Activated naive CD8-positive, alpha-beta T cell treated with anti-CD3 and anti-CD28 coated beads, Interleukin-2, amount 50 U/mL, for 24 hours (primary cell): ENCODE measurements around the gene SERGEF.

Experiments used
- ATAC-seq: fragments of 150-1000 bp; cut with Tn5 transposase; one replicate; pipeline ENCODE4 v1.10.0; 2021
- DNase-seq: peaks from one replicate; pipeline ENCODE4 v3.0.0; 2021
- H3K27ac Mint-ChIP-seq: one replicate; pipeline ENCODE4 v1.8.0; 2021; ENCODE audit warnings: mild to moderate bottlenecking, mixed read lengths
- H3K27me3 Mint-ChIP-seq: one replicate; pipeline ENCODE4 v1.8.0; 2021; ENCODE audit warnings: mixed read lengths
- H3K36me3 Mint-ChIP-seq: one replicate; pipeline ENCODE4 v1.8.0; 2021; ENCODE audit warnings: low read depth, mixed read lengths
- H3K4me1 Mint-ChIP-seq: one replicate; pipeline ENCODE4 v1.8.0; 2021; ENCODE audit warnings: mixed read lengths
- H3K4me3 Mint-ChIP-seq: one replicate; pipeline ENCODE4 v1.8.0; 2021; ENCODE audit warnings: mild to moderate bottlenecking, moderate library complexity, mixed read lengths
- H3K9me3 Mint-ChIP-seq: one replicate; pipeline ENCODE4 v1.8.0; 2021; ENCODE audit warnings: mixed read lengths

Gene SERGEF

GRCh38 chr11:17774232-17775034 lies 238.4 kb downstream of the SERGEF start:
- no peak overlapping the region for H3K27ac Mint-ChIP-seq
- no peak overlapping the region for H3K4me3 Mint-ChIP-seq
- ATAC-seq (no peak), DNase-seq (no peak)
- no peaks in the 10 kb centered on the region for H3K4me1 Mint-ChIP-seq
- H3K27me3 Mint-ChIP-seq, result no peaks in the 10 kb centered on the region
- no peaks in the 10 kb centered on the region for H3K9me3 Mint-ChIP-seq
- no peaks in the 10 kb centered on the region for H3K36me3 Mint-ChIP-seq

- no peak overlapping the region for H3K27ac Mint-ChIP-seq
- ATAC-seq (no peak), DNase-seq (no peak)
- no peaks in the 10 kb centered on the region for H3K4me1 Mint-ChIP-seq
- H3K27me3 Mint-ChIP-seq, result no peaks in the 10 kb centered on the region
- H3K4me3 Mint-ChIP-seq, result no peak overlapping the region
- H3K36me3 Mint-ChIP-seq, result no peaks in the 10 kb centered on the region
- H3K9me3 Mint-ChIP-seq, result no peaks in the 10 kb centered on the region
Observed at GRCh38 chr11:17773674-17774073, 239.2 kb downstream of the SERGEF start.

- H3K4me3 Mint-ChIP-seq, result no peak overlapping the region
- no peak for ATAC-seq
- DNase-seq, result no peak
- H3K27me3 Mint-ChIP-seq, result no peaks in the 10 kb centered on the region
- H3K9me3 Mint-ChIP-seq, result no peaks in the 10 kb centered on the region
- H3K4me1 Mint-ChIP-seq, result no peaks in the 10 kb centered on the region
- no peaks in the 10 kb centered on the region for H3K36me3 Mint-ChIP-seq
- H3K27ac Mint-ChIP-seq, result no peak overlapping the region
Observed at GRCh38 chr11:17772704-17773600, 239.9 kb downstream of the SERGEF start.

DNA sequence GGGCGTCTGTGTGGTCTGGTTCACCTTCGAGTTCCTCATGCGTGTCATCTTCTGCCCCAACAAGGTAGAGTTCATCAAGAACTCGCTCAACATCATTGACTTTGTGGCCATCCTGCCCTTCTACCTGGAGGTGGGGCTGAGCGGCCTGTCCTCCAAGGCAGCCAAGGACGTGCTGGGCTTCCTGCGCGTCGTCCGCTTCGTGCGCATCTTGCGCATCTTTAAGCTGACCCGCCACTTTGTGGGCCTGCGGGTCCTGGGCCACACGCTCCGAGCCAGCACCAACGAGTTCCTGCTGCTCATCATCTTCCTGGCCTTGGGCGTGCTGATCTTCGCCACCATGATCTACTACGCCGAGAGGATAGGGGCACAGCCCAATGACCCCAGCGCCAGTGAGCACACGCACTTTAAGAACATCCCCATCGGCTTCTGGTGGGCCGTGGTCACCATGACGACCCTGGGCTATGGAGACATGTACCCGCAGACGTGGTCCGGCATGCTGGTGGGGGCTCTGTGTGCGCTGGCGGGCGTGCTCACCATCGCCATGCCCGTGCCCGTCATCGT lies 240.9 kb downstream of the SERGEF start:
- no peaks in the 10 kb centered on the region for H3K27me3 Mint-ChIP-seq
- H3K36me3 Mint-ChIP-seq, result no peaks in the 10 kb centered on the region
- ATAC-seq, result no peak
- H3K4me3 Mint-ChIP-seq, result no peak overlapping the region
- H3K27ac Mint-ChIP-seq, result no peak overlapping the region
- no peak for DNase-seq
- no peaks in the 10 kb centered on the region for H3K4me1 Mint-ChIP-seq
- no peaks in the 10 kb centered on the region for H3K9me3 Mint-ChIP-seq

DNA sequence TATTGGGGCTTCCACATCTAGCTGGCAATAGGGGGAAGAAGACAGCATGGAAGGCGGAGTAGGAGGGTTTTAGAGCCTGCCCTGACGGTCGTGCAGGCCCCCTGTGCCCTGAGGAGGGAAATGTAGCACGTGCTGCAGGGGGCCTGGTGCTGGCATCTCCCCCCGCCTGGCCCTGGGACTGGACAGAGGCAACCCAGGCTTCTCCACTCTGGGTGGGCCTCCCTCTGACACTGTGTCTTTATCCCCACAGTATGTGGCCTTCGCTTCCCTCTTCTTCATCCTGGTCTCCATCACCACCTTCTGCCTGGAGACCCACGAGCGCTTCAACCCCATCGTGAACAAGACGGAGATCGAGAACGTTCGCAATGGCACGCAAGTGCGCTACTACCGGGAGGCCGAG lies 241.4 kb downstream of the SERGEF start:
- DNase-seq, result no peak
- Mint-ChIP-seq H3K4me1 (no peaks in the 10 kb centered on the region), H3K9me3 (no peaks in the 10 kb centered on the region), H3K4me3 (no peak overlapping the region), H3K27ac (no peak overlapping the region), H3K36me3 (no peaks in the 10 kb centered on the region), H3K27me3 (no peaks in the 10 kb centered on the region)
- no peak for ATAC-seq

- Mint-ChIP-seq H3K4me3 (no peak overlapping the region), H3K36me3 (no peaks in the 10 kb centered on the region), H3K9me3 (no peaks in the 10 kb centered on the region), H3K27ac (no peak overlapping the region), H3K27me3 (no peaks in the 10 kb centered on the region), H3K4me1 (no peaks in the 10 kb centered on the region)
- ATAC-seq (no peak), DNase-seq (no peak)
Observed at GRCh38 chr11:17770917-17771316, 241.9 kb downstream of the SERGEF start.

DNA sequence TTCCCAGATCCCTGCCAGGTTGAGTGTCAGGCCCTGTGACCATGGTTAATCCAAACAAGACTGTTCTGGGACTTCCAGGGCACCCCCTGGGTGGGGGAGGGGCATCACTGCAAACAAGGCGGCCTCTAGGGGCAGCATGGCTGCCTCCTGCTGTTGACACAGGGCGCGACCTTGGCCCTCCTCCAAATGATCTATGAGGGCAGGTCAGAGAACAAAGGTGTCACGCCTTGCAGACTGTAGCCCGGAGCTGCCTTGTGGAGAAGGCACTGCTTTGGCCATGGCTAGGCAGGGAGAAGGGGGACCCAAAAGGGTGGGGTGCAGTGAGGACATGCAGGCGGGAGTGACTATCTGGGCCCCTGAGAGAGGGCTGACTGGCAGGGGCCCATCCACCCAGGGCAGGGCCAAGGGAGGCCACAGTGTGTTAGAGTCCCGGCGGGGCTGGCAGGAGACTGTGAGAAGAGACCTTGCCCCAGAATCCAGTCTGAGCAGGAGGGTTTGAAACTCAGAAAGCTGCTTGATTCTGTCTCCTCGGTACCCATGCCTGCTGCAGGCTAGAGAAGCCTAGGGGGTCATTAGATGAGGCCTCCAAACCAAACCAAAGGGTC lies 242.7 kb downstream of the SERGEF start:
- no peaks in the 10 kb centered on the region for H3K9me3 Mint-ChIP-seq
- no peaks in the 10 kb centered on the region for H3K27me3 Mint-ChIP-seq
- H3K4me3 Mint-ChIP-seq, result no peak overlapping the region
- DNase-seq (peak; percentile 5), ATAC-seq (no peak)
- no peaks in the 10 kb centered on the region for H3K4me1 Mint-ChIP-seq
- no peaks in the 10 kb centered on the region for H3K36me3 Mint-ChIP-seq
- H3K27ac Mint-ChIP-seq, result no peak overlapping the region

DNA sequence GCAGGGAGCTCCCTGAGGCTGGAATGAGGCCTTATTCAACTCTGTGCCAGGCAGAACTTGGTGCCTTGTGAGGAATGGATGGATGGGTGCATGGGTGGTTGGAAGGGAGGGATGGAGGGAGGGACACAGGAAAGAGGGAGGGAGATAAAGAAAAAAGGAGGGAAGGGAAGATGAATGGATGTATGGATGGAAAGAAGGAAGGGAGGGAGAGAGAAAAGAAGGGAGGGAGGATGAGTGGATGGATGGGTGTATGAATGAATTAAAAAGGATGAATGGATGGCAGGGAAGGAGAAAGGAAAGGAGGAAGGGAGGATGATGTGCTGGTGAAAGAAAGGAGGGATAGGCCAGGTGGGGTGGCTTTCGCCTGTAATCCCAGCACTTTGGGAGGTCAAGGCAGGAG lies 243.6 kb downstream of the SERGEF start:
- Mint-ChIP-seq H3K4me1 (no peaks in the 10 kb centered on the region), H3K27me3 (no peaks in the 10 kb centered on the region), H3K9me3 (no peaks in the 10 kb centered on the region), H3K36me3 (no peaks in the 10 kb centered on the region), H3K4me3 (no peak overlapping the region), H3K27ac (no peak overlapping the region)
- ATAC-seq, result no peak
- no peak for DNase-seq

GRCh38 chr11:17768547-17768946 lies 244.3 kb downstream of the SERGEF start:
- no peak for DNase-seq
- no peaks in the 10 kb centered on the region for H3K4me1 Mint-ChIP-seq
- no peaks in the 10 kb centered on the region for H3K9me3 Mint-ChIP-seq
- H3K27ac Mint-ChIP-seq, result no peak overlapping the region
- no peaks in the 10 kb centered on the region for H3K27me3 Mint-ChIP-seq
- H3K4me3 Mint-ChIP-seq, result no peak overlapping the region
- no peak for ATAC-seq
- H3K36me3 Mint-ChIP-seq, result no peaks in the 10 kb centered on the region

- no peaks in the 10 kb centered on the region for H3K36me3 Mint-ChIP-seq
- ATAC-seq, result no peak
- no peaks in the 10 kb centered on the region for H3K9me3 Mint-ChIP-seq
- DNase-seq, result no peak
- H3K4me1 Mint-ChIP-seq, result no peaks in the 10 kb centered on the region
- no peak overlapping the region for H3K27ac Mint-ChIP-seq
- no peaks in the 10 kb centered on the region for H3K27me3 Mint-ChIP-seq
- no peak overlapping the region for H3K4me3 Mint-ChIP-seq
Observed at GRCh38 chr11:17767914-17768313, 244.9 kb downstream of the SERGEF start.

GRCh38 chr11:17767301-17767885 lies 245.5 kb downstream of the SERGEF start:
- H3K27ac Mint-ChIP-seq, result no peak overlapping the region
- H3K9me3 Mint-ChIP-seq, result no peaks in the 10 kb centered on the region
- DNase-seq (no peak), ATAC-seq (no peak)
- H3K4me3 Mint-ChIP-seq, result no peak overlapping the region
- no peaks in the 10 kb centered on the region for H3K36me3 Mint-ChIP-seq
- no peaks in the 10 kb centered on the region for H3K4me1 Mint-ChIP-seq
- H3K27me3 Mint-ChIP-seq, result no peaks in the 10 kb centered on the region

- no peaks in the 10 kb centered on the region for H3K36me3 Mint-ChIP-seq
- H3K9me3 Mint-ChIP-seq, result no peaks in the 10 kb centered on the region
- no peaks in the 10 kb centered on the region for H3K27me3 Mint-ChIP-seq
- no peak overlapping the region for H3K27ac Mint-ChIP-seq
- no peaks in the 10 kb centered on the region for H3K4me1 Mint-ChIP-seq
- no peak overlapping the region for H3K4me3 Mint-ChIP-seq
- DNase-seq (no peak), ATAC-seq (no peak)
Observed at GRCh38 chr11:17766590-17766989, 246.3 kb downstream of the SERGEF start.

GRCh38 chr11:17766073-17766359 lies 246.8 kb downstream of the SERGEF start:
- ATAC-seq (no peak), DNase-seq (no peak)
- no peak overlapping the region for H3K4me3 Mint-ChIP-seq
- no peaks in the 10 kb centered on the region for H3K27me3 Mint-ChIP-seq
- H3K27ac Mint-ChIP-seq, result no peak overlapping the region
- no peaks in the 10 kb centered on the region for H3K9me3 Mint-ChIP-seq
- no peaks in the 10 kb centered on the region for H3K36me3 Mint-ChIP-seq
- H3K4me1 Mint-ChIP-seq, result no peaks in the 10 kb centered on the region

- DNase-seq, result no peak
- H3K4me1 Mint-ChIP-seq, result no peaks in the 10 kb centered on the region
- no peak overlapping the region for H3K4me3 Mint-ChIP-seq
- H3K27me3 Mint-ChIP-seq, result no peaks in the 10 kb centered on the region
- H3K36me3 Mint-ChIP-seq, result no peaks in the 10 kb centered on the region
- no peak for ATAC-seq
- H3K9me3 Mint-ChIP-seq, result no peaks in the 10 kb centered on the region
- H3K27ac Mint-ChIP-seq, result no peak overlapping the region
Observed at GRCh38 chr11:17765356-17766072, 247.3 kb downstream of the SERGEF start.
